K562 (cell line): ENCODE results near the gene CIAO2A. TPM values are rescaled to one million over a fixed set of nuclear protein-coding genes. Genes with fewer than 3 reads are reported as not detected.

Experiments
- ATF7 ChIP-seq: fragments of 450-650 bp; IDR thresholded peaks from 2 replicates; pipeline ENCODE4 v1.7.1; 2014; ENCODE audit warnings: mild to moderate bottlenecking, moderate library complexity
- CC2D1A ChIP-seq: fragments of 450-650 bp; IDR thresholded peaks from 2 replicates; pipeline ENCODE4 v1.6.1; 2017; ENCODE audit warnings: mild to moderate bottlenecking
- ELF2 ChIP-seq: fragments of 250-450 bp; sonication (Bioruptor Pico); IDR thresholded peaks from 2 replicates; pipeline ENCODE4 v1.5.0; 2021; ENCODE audit warnings: mild to moderate bottlenecking
- GMEB1 ChIP-seq: fragments of 250-450 bp; sonication (Bioruptor Pico); IDR thresholded peaks from 2 replicates; pipeline ENCODE4 v1.4.0; 2020; ENCODE audit warnings: mild to moderate bottlenecking
- HDAC8 ChIP-seq: fragments of 450-650 bp; IDR thresholded peaks from 2 replicates; pipeline ENCODE4 v1.6.1; 2016; ENCODE audit warnings: mild to moderate bottlenecking, missing genetic modification characterization, moderate library complexity, missing compliant biosample characterization
- IRF1 ChIP-seq: sonication (generic); formaldehyde crosslinking; IDR thresholded peaks from 2 replicates; pipeline ENCODE4 v1.8.0; 2022; ENCODE audit warnings: missing genetic modification reagents, mild to moderate bottlenecking, borderline replicate concordance
- MAFK ChIP-seq: IDR thresholded peaks from 2 replicates; pipeline ENCODE4 v1.6.1; 2011; ENCODE audit warnings: low read length, improper control_type of control experiment
- NEUROD1 ChIP-seq: fragments of 150-350 bp; IDR thresholded peaks from 2 replicates; pipeline ENCODE4 v1.6.1; 2014; ENCODE audit warnings: borderline replicate concordance, low read length, low read depth; ENCODE audit not compliant: partially characterized antibody
- SIN3A ChIP-seq, 2 experiments: fragments of 150-350 bp in 1 of 2; IDR thresholded peaks; 2 replicates each; pipeline ENCODE4 v1.6.1; 2011 to 2016; ENCODE audit warnings: borderline replicate concordance in 2 of 2, low read depth in 2 of 2, low read length in 2 of 2, mild to moderate bottlenecking in 2 of 2, moderate library complexity in 2 of 2; ENCODE audit not compliant: control insufficient read depth in 1 of 2
- SUPT5H ChIP-seq: fragments of 450-650 bp; IDR thresholded peaks from 2 replicates; pipeline ENCODE4 v1.6.1; 2016
- TBL1XR1 ChIP-seq, 2 experiments: IDR thresholded peaks; 2 replicates each; pipeline ENCODE4 v1.6.1; 2012; ENCODE audit warnings: improper control_type of control experiment in 2 of 2, low read length in 2 of 2, mild to moderate bottlenecking in 1 of 2
- ZNF318 ChIP-seq, 2 experiments: fragments of 450-650 bp; IDR thresholded peaks; 2 replicates each; pipeline ENCODE4 v1.6.1; 2016; ENCODE audit warnings: mild to moderate bottlenecking in 2 of 2, borderline replicate concordance in 1 of 2, low read depth in 1 of 2, moderate library complexity in 1 of 2
- ZNF740 ChIP-seq, 3 experiments: fragments of 200-800 bp in 1 of 3; sonication (Bioruptor generic) in 1 of 3; sonication (generic) in 1 of 3; formaldehyde crosslinking in 1 of 3; IDR thresholded peaks; 2 replicates each; pipeline versions ENCODE4 v1.6.1 to v1.8.0; 2016 to 2022; ENCODE audit warnings: mild to moderate bottlenecking in 2 of 3, missing compliant biosample characterization in 2 of 3, missing genetic modification characterization in 2 of 3, missing genetic modification reagents in 1 of 3
- ZNF76 ChIP-seq: fragments of 250-450 bp; sonication (Bioruptor Pico); IDR thresholded peaks from 2 replicates; pipeline ENCODE4 v1.4.0; 2020; ENCODE audit warnings: mild to moderate bottlenecking, moderate library complexity, borderline replicate concordance
- polyA plus RNA-seq, 8 experiments: library from polyadenylated mRNA; depleted of rRNA in 4 of 8; stranded (reverse) in 5 of 8; unstranded in 3 of 8; fragments of >200 nt; fragmentation: Nextera tagmentation in 2 of 8; fragmentation: Illumina TruSeq in 1 of 8; extraction: Ambion mirVana in 2 of 8; extraction: Trizol in 1 of 8; gene quantifications; 2 replicates each; pipeline versions ENCODE4 v1.2.1 to v1.2.3, GENCODE V29; 2011 to 2014; ENCODE audit warnings: inconsistent platforms in 1 of 8, missing spikeins in 1 of 8
- total RNA-seq, 7 experiments: library from RNA; depleted of rRNA in 6 of 7; stranded (reverse); fragments of >200 nt in 6 of 7; fragmentation: Illumina TruSeq in 2 of 7; extraction: Trizol in 2 of 7; gene quantifications; 2 replicates each; pipeline versions ENCODE4 v1.2.1 to v1.2.3, GENCODE V29; 2011 to 2021; ENCODE audit warnings: low replicate concordance in 1 of 7

CIAO2A gene
- total and polyA plus RNA-seq, 9 of the 15 experiments (the other 6 are each of a cell fraction or from before 2014, with no cell fraction given), result 161 to 429 (median 313) TPM

- no peak for TF ChIP-seq SIN3A (IDR thresholded peaks at IDR 0.05; ENCODE audit: borderline replicate concordance in 2 of 2, control insufficient read depth in 1 of 2, low read depth in 2 of 2, low read length in 2 of 2)
- TF ChIP-seq NEUROD1, result no peak
- no peak for TF ChIP-seq CC2D1A
- 0 out of 2 replicates have a peak, but pooled peaks have one; percentile 24 for TF ChIP-seq HDAC8 (tag)
- TF ChIP-seq ZNF76, result 0 out of 2 replicates have a peak, but pooled peaks have one; percentile 5
- TF ChIP-seq TBL1XR1 (IDR thresholded peaks at IDR 0.05; ENCODE audit: low read length in 2 of 2), result no peak
- TF ChIP-seq IRF1, result no peak
- 0 out of 2 replicates have a peak, but pooled peaks have one; percentile 11 for TF ChIP-seq GMEB1 (CRISPR knock-in tag)
- no peak for TF ChIP-seq ATF7
- TF ChIP-seq ELF2 (CRISPR knock-in tag), result peak; percentile 49; the same call in 1 of the 2 replicates
- TF ChIP-seq ZNF740 (CRISPR knock-in tag; IDR thresholded peaks at IDR 0.05), result no peak
- TF ChIP-seq ZNF740 (tag; IDR thresholded peaks at IDR 0.05), result peak in 1 of 2 experiments; percentile 19; a peak in 1 of 4 replicates
- TF ChIP-seq SUPT5H, result no peak
- no peak for TF ChIP-seq MAFK
- TF ChIP-seq ZNF318 (IDR thresholded peaks at IDR 0.05; ENCODE audit: borderline replicate concordance in 1 of 2, low read depth in 1 of 2), result no peak
Observed at GRCh38 chr15:64071931-64072765, 21.5 kb downstream of the CIAO2A start (continued).
